Measurements from ENCODE around the gene PGR. TPM values are rescaled to one million over a fixed set of nuclear protein-coding genes. Genes with fewer than 3 reads are reported as not detected.

Gene PGR
- total and polyA plus RNA-seq, 7 donors, result 0.01 to 2.4 (median 0.25) TPM

DNA sequence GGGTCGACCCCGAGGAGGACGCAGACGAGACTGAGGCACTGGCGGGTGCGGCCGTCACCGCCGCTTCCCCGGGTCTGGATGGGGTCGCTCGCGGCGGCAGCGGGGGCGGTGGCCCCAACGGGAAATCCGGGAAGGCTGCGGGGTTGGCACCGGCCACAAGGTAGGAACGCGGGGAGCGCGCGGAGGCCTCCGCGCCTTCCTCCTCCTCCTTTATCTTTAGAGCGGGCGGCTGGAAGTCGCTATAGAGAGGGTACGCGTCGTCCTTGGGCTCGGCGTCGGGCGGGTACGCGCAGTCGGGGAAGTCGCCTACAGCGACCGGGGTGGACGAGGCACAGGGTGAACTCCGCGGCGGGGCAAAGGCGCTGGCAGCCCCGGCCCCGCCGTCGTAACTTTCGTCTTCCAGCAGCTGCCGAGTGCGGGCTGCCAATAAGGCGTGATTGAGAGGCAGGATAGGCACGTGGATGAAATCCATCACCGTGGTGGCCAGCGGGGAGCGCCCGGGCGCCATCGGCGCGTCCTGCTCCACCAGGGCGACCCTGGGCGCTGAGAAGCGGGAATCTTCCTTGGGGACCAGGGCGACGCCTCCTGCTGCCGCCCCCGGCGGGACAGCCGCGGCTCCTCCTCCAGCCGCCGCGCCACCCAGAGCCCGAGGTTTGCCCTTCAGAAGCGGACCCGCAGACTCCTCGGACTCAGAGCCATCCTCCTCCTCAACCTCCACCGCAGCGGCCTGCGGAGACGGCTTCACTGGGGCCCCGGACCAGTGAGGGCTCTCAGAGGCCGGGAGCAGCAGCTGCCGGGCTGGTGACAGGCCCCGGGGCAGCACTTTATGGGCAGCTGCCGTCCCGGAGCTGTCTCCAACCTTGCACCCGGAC is 1.7 kb downstream of the PGR start:
- H3K27me3 ChIP-seq (ENCODE audit: insufficient read depth in 3 of 3, low read length in 2 of 3), result peaks cover 6 to 66% (median 17%) of the 10 kb centered on the region in 3 donors
- TF ChIP-seq CTCF (IDR thresholded peaks at IDR 0.05), result no peak
- 0 to 1% (median 1%) methylated on average over 62 to 93 of the region's 93 CpGs for WGBS, 3 donors
- H3K4me3 ChIP-seq, result peak overlapping the region; percentile 64
- intact Hi-C loops (cut with DNase I), result no loop called here
- H3K9me3 ChIP-seq, result no peaks in the 10 kb centered on the region
- ATAC-seq, result peak; percentile 15 to 63 (median 44)
- no peaks in the 10 kb centered on the region for H3K4me1 ChIP-seq
- no peaks in the 10 kb centered on the region for H3K36me3 ChIP-seq (ENCODE audit: insufficient read depth in 1 of 2, low read depth in 1 of 2)
- peak overlapping the region; percentile 31 for H3K27ac ChIP-seq
- DNase-seq, result peak; percentile 19 to 59

DNA sequence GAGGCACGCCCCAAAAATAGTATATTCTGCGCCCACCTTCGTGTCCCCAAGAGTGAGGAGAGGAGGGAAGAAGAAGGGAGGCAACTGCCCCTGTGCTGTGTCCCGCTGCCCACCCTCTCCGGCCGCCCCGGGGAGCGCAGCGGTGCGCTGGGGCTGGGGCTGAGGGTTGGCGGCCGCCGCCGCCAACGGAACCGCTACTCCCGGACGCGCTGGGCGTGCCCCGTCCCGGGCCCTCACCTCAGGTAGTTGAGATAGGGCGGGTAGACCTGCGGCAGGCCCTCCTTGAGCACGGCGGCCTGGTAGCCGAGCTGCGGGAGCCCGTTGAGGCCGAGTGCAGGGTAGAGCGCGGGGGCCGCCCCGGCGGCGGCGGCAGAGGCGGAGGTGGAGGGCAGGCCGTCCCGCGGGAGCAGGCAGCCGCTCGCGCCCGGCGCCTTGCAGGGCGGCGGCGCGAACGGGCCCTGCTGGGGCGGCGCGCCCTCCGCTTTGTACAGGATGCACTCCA is 2.4 kb downstream of the PGR start:
- peak in 3 of 4 donors; percentile 26 to 61 (median 41) for ATAC-seq
- no peak for TF ChIP-seq CTCF (IDR thresholded peaks at IDR 0.05)
- peak; percentile 29 to 54 for DNase-seq
- Histone ChIP-seq H3K4me1 (no peaks in the 10 kb centered on the region), H3K36me3 (ENCODE audit: insufficient read depth in 1 of 2, low read depth in 1 of 2) (no peaks in the 10 kb centered on the region), H3K4me3 (peak overlapping the region; percentile 64), H3K27me3 (ENCODE audit: insufficient read depth in 3 of 3, low read length in 2 of 3) (peaks cover 6 to 63% (median 17%) of the 10 kb centered on the region in 3 donors), H3K9me3 (no peaks in the 10 kb centered on the region), H3K27ac (peak overlapping the region; percentile 31)
- intact Hi-C loops (cut with DNase I), result no loop called here
- 1 to 2% (median 2%) methylated on average over 29 to 55 of the region's 55 CpGs for WGBS, 3 donors

- WGBS, 3 donors, result 11% methylated on average over 18 of the region's 18 CpGs
- intact Hi-C loops (cut with DNase I), result no loop called here
- H3K4me1 ChIP-seq, result no peaks in the 10 kb centered on the region
- ATAC-seq (peak in 1 of 4 donors; percentile 21), DNase-seq (peak; percentile 21 to 59)
- H3K27ac ChIP-seq, result peak overlapping the region; percentile 10
- peak overlapping the region; percentile 64 for H3K4me3 ChIP-seq
- no peaks in the 10 kb centered on the region for H3K9me3 ChIP-seq
- no peaks in the 10 kb centered on the region for H3K36me3 ChIP-seq (ENCODE audit: insufficient read depth in 1 of 2, low read depth in 1 of 2)
- peaks cover 3 to 59% (median 17%) of the 10 kb centered on the region in 3 donors for H3K27me3 ChIP-seq (ENCODE audit: insufficient read depth in 3 of 3, low read length in 2 of 3)
- TF ChIP-seq CTCF (IDR thresholded peaks at IDR 0.05), result no peak
Measured at GRCh38 chr11:101126551-101127196, 2.9 kb downstream of the PGR start.

DNA sequence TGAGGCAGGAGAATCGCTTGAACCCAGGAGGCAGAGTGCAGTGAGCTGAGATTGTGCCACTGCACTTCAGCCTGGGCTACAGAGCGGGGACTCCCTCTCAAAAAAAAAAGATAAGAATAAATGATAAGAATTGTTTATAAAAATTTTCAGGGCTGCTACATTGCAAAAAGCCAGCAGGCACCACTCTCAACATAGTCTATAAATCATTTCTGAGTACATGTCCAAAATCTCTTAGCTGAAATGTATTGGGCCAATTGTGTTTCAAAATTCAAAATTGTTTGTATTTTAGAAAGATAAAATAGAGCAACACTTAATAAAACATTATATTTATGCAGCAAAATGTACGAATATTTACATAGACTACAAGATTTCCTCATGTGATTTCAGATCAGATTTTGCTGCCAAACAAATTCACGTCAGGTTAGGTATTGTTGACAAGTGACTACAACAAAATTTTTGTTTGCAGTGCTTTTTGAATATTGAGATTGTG is 13.9 kb downstream of the PGR start:
- Histone ChIP-seq H3K4me1 (no peaks in the 10 kb centered on the region), H3K27ac (no peak overlapping the region), H3K27me3 (ENCODE audit: insufficient read depth in 3 of 3, low read length in 2 of 3) (no peaks in the 10 kb centered on the region), H3K36me3 (ENCODE audit: insufficient read depth in 1 of 2, low read depth in 1 of 2) (no peaks in the 10 kb centered on the region), H3K9me3 (no peaks in the 10 kb centered on the region), H3K4me3 (no peak overlapping the region)
- ATAC-seq, result no peak
- TF ChIP-seq CTCF (IDR thresholded peaks at IDR 0.05), result no peak
- intact Hi-C loops (cut with DNase I), result no loop called here
- DNase-seq, result no peak
- WGBS, 3 donors, result 66 to 79% (median 75%) methylated on average over 4 of the region's 4 CpGs
